Suprapubic skin (tissue), 4 donors: ENCODE results near the gene SELE.

Source experiments
- POLR2A ChIP-seq, 2 donors: fragments of 450-650 bp; IDR thresholded peaks; one replicate each; pipeline ENCODE4 v1.6.1; 2017; ENCODE audit warnings: antibody characterized with exemption in 2 of 2, mild to moderate bottlenecking in 2 of 2, moderate library complexity in 2 of 2
- POLR2AphosphoS5 ChIP-seq, 3 donors: sonication (generic); formaldehyde crosslinking; IDR thresholded peaks; one replicate each; pipeline ENCODE4 v1.6.1; 2017; ENCODE audit warnings: antibody characterized with exemption in 3 of 3
- TF ChIP-seq, protein P1 (sequence below), 2 donors: fragments of 200-600 bp in 1 of 2; fragments of 450-650 bp in 1 of 2; sonication (generic) in 1 of 2; IDR thresholded peaks; one replicate each; pipeline ENCODE4 v1.5.1; 2016 to 2019; ENCODE audit warnings: antibody characterized with exemption in 2 of 2, mild to moderate bottlenecking in 1 of 2, moderate library complexity in 1 of 2

DNA sequence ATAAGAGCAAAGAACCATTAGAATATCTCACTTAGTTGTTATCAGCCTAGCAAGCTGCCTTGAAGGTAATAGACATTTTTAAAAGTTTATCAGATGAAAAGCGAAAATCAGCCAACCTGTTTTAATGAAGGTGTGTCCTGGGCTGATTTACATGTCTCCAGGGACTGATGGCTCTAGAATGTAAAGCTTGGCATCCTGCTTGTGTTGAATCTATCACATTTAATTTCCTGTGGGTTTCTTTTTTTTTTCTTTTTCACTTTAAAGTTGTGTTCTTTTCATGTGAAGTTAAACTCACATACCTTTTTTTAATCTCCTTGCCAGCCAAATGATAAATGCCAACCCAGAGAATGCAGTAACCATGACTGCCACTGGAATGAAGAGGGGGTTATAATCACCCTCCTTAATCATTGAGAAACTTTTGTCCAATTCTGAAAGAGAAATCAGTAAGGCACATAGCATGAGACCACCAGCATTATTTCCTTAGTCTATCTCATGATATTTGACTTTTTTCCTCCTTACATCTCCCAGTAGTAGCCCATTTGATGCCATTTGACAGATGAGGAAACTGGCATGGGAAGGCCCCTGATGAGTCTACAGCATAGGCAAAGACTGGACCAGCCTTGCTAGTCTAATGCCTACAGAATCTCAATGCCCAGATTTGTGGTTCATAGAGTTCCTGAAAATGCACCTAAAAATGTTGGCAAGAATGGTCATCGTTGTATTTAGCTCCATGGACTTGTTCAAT lies 32.4 kb downstream of the SELE start:
- no peak for TF ChIP-seq POLR2A (IDR thresholded peaks at IDR 0.05)
- no peak for TF ChIP-seq POLR2AphosphoS5 (IDR thresholded peaks at IDR 0.05)
- TF ChIP-seq, protein P1, sequence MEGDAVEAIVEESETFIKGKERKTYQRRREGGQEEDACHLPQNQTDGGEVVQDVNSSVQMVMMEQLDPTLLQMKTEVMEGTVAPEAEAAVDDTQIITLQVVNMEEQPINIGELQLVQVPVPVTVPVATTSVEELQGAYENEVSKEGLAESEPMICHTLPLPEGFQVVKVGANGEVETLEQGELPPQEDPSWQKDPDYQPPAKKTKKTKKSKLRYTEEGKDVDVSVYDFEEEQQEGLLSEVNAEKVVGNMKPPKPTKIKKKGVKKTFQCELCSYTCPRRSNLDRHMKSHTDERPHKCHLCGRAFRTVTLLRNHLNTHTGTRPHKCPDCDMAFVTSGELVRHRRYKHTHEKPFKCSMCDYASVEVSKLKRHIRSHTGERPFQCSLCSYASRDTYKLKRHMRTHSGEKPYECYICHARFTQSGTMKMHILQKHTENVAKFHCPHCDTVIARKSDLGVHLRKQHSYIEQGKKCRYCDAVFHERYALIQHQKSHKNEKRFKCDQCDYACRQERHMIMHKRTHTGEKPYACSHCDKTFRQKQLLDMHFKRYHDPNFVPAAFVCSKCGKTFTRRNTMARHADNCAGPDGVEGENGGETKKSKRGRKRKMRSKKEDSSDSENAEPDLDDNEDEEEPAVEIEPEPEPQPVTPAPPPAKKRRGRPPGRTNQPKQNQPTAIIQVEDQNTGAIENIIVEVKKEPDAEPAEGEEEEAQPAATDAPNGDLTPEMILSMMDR (IDR thresholded peaks at IDR 0.05) = no peak
